ENCODE data around the gene FLOT2. TPM values are rescaled to one million over a fixed set of nuclear protein-coding genes. Genes with fewer than 3 reads are reported as not detected.
"Not testable (repeated sequence)": the region's sequence is repeated elsewhere in the genome, so short reads cannot be mapped to it uniquely, and the experiment has no call there.

Gene FLOT2
- total and polyA plus RNA-seq, 7 donors, result 30.4 to 81.1 (median 40.8) TPM

DNA sequence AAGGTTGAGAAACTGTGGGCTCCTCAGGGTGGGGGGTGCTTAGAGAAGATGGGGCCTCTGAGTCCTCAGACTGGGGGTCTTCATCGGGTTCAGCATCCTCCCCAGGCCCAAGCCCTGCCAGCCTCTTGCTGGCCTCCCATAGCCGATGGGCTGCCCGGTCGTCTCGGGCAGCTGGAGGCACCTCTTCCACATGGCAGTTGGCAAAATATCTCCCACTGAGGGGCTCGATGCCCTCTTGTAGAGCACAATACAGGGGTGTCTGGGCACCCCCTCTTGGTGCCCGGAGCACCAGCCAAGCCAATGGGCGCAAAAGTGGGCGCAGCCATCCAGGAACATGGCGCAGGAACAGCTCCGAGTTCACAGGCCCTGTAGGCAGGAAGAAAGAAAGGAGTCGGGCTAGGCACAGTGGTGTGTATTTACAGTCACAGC is 1.0 kb upstream of the FLOT2 start:
- TF ChIP-seq, protein P1, sequence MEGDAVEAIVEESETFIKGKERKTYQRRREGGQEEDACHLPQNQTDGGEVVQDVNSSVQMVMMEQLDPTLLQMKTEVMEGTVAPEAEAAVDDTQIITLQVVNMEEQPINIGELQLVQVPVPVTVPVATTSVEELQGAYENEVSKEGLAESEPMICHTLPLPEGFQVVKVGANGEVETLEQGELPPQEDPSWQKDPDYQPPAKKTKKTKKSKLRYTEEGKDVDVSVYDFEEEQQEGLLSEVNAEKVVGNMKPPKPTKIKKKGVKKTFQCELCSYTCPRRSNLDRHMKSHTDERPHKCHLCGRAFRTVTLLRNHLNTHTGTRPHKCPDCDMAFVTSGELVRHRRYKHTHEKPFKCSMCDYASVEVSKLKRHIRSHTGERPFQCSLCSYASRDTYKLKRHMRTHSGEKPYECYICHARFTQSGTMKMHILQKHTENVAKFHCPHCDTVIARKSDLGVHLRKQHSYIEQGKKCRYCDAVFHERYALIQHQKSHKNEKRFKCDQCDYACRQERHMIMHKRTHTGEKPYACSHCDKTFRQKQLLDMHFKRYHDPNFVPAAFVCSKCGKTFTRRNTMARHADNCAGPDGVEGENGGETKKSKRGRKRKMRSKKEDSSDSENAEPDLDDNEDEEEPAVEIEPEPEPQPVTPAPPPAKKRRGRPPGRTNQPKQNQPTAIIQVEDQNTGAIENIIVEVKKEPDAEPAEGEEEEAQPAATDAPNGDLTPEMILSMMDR (IDR thresholded peaks at IDR 0.05), result no peak
- H3K4me1 ChIP-seq, result peaks cover 20% of the 10 kb centered on the region
- no peaks in the 10 kb centered on the region for H3K9me3 ChIP-seq
- no peaks in the 10 kb centered on the region for H3K36me3 ChIP-seq (ENCODE audit: insufficient read depth in 1 of 2, low read depth in 1 of 2)
- intact Hi-C loops (cut with DNase I), result loop anchor here (5.0 to 10.0 kb wide), 3 partner anchors 41 to 136 kb away; partner anchors contain the start of gene ERAL1 (in 2 of the 2)
- H3K27ac ChIP-seq, result peak overlapping the region; percentile 92
- no peaks in the 10 kb centered on the region for H3K27me3 ChIP-seq (ENCODE audit: insufficient read depth in 3 of 3, low read length in 2 of 3)
- peak overlapping the region; percentile 91 for H3K4me3 ChIP-seq
- 83 to 88% (median 87%) methylated on average over 12 of the region's 12 CpGs for WGBS, 3 donors
- ATAC-seq (no peak), DNase-seq (no peak)

DNA sequence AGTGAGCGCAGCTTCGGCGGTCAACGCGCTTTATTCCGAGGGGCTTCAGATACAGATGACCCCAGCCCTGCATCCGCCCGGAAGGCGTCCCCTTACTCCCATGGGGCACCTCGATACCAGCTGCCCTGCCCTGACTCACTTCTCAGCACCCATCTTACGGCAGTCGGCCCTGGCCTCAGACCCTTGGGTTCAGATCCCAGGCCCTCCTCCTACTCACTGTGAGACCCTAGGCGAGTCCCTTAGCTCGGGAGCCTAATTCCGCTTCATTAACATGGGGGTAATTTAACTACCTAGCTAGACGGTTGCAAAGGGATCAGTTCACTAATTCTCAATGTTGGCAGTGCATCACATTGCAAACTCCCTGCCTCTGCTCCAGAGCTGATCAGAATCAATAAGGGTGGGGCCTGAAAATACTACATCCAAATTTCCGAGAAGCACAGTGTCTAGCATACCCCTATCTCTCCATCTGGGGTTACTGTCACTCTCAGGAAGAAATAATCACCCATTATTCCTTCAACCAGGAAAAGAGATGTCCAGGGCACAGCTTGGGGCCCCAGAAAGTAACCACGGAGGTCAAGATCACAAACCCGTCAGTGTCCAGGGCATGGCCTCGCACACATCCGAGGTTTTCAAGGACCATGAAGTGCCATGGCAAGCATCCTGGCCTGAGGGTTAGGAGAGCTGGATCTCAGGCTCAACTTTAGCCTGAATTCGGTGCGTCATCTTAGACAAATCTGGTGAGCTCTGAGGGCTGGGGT is 415 bp upstream of the FLOT2 start:
- Histone ChIP-seq H3K36me3 (ENCODE audit: insufficient read depth in 1 of 2, low read depth in 1 of 2) (no peaks in the 10 kb centered on the region), H3K27ac (peak overlapping the region; percentile 92), H3K9me3 (no peaks in the 10 kb centered on the region), H3K27me3 (ENCODE audit: insufficient read depth in 3 of 3, low read length in 2 of 3) (no peaks in the 10 kb centered on the region), H3K4me1 (peaks cover 19% of the 10 kb centered on the region), H3K4me3 (peak overlapping the region; percentile 91)
- TF ChIP-seq, protein P1 (IDR thresholded peaks at IDR 0.05), result no peak
- DNase-seq (no peak), ATAC-seq (peak in 2 of 4 donors; percentile 24 to 33)
- 20 to 22% (median 21%) methylated on average over 22 to 23 of the region's 23 CpGs for whole genome bisulfite sequencing, 3 donors
- intact Hi-C loops (cut with DNase I), result loop anchor here (5.0 to 10.0 kb wide), 3 partner anchors 41 to 136 kb away; partner anchors contain the start of gene ERAL1 (in 2 of the 2)

DNA sequence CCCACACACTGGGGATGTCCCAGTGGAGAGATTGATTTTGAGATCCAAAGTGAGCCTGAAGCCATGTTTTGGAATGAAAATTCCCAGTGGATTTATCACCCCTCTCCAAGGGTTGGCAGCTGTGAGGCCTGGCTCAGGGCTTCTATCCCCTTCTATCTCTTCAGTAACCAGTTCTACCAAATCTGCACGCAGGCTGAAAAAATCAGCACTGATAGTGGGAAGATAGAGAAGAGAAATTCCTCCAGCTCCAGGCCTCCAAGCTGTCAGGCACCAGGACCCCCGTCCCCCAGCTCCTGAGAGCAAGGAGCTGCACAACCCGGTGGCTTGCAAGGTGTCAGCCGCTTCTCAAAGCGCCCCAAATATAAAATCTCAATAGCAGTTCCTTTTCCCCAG is 1.0 kb downstream of the FLOT2 start:
- H3K4me3 ChIP-seq, result peak overlapping the region; percentile 91
- DNase-seq, result no peak
- no peaks in the 10 kb centered on the region for H3K9me3 ChIP-seq
- ATAC-seq, result no peak
- H3K4me1 ChIP-seq, result peaks cover 28% of the 10 kb centered on the region
- H3K27ac ChIP-seq, result peak overlapping the region; percentile 92
- TF ChIP-seq, protein P1 (IDR thresholded peaks at IDR 0.05), result no peak
- intact Hi-C loops (cut with DNase I), result loop anchor here (5.0 to 10.0 kb wide), 3 partner anchors 39 to 134 kb away; partner anchors contain the start of gene ERAL1 (in 2 of the 2)
- no peaks in the 10 kb centered on the region for H3K36me3 ChIP-seq (ENCODE audit: insufficient read depth in 1 of 2, low read depth in 1 of 2)
- WGBS, 3 donors, result 28 to 40% (median 38%) methylated on average over 5 of the region's 5 CpGs
- no peaks in the 10 kb centered on the region for H3K27me3 ChIP-seq (ENCODE audit: insufficient read depth in 3 of 3, low read length in 2 of 3)

DNA sequence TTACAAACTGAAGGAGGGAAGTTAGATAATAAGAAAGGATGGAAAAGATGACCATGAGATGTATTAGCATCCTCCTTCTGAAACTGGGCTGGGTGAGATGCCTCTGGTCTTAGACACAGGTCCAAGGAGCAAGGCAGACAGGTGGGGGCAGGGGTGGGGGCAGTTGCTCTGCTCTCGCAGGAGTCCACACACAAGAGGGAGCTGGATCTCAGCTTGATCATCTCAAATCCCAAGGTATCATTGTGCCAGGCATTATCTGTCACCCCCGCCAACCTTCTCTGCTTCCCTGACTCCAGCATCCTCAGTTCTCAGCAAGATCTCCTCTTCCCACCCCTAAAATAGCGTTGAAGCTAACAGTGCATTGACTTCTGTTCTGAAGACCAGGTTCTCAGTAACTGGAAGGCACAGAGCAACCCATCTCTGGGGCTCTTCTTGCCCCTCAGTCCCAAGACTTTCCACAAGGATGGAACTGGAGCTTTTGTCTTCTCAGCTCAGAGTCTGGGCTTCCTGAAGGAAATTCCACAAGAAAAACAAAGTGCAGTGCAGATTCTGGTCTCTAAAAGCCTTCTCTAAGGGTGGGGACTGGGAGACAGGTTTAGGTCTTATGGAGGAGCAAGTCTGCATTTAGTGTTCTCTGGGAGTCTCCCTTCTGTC is 1.6 kb downstream of the FLOT2 start:
- ATAC-seq (no peak), DNase-seq (no peak)
- TF ChIP-seq, protein P1 (IDR thresholded peaks at IDR 0.05), result no peak
- Histone ChIP-seq H3K27ac (peak overlapping the region; percentile 92), H3K27me3 (ENCODE audit: insufficient read depth in 3 of 3, low read length in 2 of 3) (no peaks in the 10 kb centered on the region), H3K4me1 (peaks cover 28% of the 10 kb centered on the region), H3K36me3 (ENCODE audit: insufficient read depth in 1 of 2, low read depth in 1 of 2) (no peaks in the 10 kb centered on the region), H3K9me3 (no peaks in the 10 kb centered on the region), H3K4me3 (peak overlapping the region; percentile 91)
- 46 to 49% (median 46%) methylated on average over 3 of the region's 3 CpGs for WGBS, 3 donors
- intact Hi-C loops (cut with DNase I), result loop anchor here (5.0 to 10.0 kb wide), 3 partner anchors 39 to 134 kb away; partner anchors contain the start of gene ERAL1 (in 2 of the 2)

DNA sequence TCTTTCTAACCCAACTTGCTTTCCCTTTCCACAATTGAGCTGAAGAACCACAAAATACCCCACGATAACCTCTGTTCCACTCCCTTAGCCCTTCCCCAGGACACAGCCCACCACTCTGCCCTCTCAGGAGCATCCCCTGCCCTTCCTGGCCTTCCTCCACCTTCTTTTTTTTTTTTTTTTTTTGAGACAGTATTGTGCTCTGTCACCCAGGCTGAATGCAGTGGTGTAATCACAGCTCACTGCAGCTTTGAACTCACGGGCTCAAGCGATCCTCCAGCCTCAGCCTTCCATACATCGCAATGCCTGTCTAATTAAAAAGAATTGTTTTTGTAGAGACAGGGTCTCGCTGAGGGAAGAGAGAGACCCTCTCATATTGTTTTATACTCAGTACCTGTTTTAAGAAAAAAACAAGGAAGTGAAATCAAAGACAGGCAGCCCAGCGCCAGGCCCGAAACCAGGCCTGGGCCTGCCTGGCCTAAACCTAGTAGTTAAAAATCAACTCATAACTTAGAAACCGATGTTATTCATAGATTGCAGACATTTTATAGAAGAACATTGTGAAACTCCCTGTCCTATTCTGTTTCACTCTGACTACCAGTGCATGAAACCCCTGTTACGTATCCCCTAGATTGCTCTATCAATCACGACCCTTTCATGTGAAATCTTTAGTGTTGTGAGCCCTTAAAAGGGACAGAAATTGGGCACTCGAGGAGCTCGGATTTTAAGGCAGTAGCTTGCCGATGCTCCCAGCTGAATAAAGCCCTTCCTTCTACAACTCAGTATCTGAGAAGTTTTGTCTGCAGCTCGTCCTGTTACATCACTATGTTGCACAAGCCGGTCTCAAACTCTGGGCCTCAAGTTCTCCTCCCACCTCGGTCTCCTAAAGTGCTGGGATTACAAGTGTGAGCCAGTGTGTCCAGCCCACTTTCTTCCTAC is 4.0 kb downstream of the FLOT2 start:
- Histone ChIP-seq H3K27ac (peak overlapping the region; percentile 23), H3K4me3 (peak overlapping the region; percentile 1), H3K4me1 (peaks cover 26% of the 10 kb centered on the region)
- 86 to 88% (median 87%) methylated on average over 16 of the region's 16 CpGs for WGBS, 3 donors
- not testable (repeated sequence) for ATAC-seq; H3K27me3 ChIP-seq (ENCODE audit: insufficient read depth in 3 of 3, low read length in 2 of 3); H3K36me3 ChIP-seq (ENCODE audit: insufficient read depth in 1 of 2, low read depth in 1 of 2); H3K9me3 ChIP-seq; DNase-seq
- intact Hi-C loops (cut with DNase I), result loop anchor here in 1 of 2 donors (10.0 kb wide), 1 partner anchor 129 kb away; no protein-coding TSS in a partner anchor

Data from psoas muscle (tissue), 8 donors.